ENCODE data around the gene CAMK1D. TPM values are rescaled to one million over a fixed set of nuclear protein-coding genes. Genes with fewer than 3 reads are reported as not detected.
"Not testable (repeated sequence)": the region's sequence is repeated elsewhere in the genome, so short reads cannot be mapped to it uniquely, and the experiment has no call there.

The CAMK1D gene
- total RNA-seq, 1 donor, result 11.2 TPM

GRCh38 chr10:12541446-12542067, 192.2 kb downstream of the CAMK1D start:
- Histone ChIP-seq H3K79me2 (ENCODE audit: insufficient read depth, low read length) (no peaks in the 10 kb centered on the region), H3K27me3 (ENCODE audit: insufficient read depth, low read length) (peaks cover 4% of the 10 kb centered on the region), H3K27ac (ENCODE audit: low read depth, low read length) (no peak overlapping the region), H2AFZ (ENCODE audit: low read length) (no peak overlapping the region), H3K36me3 (ENCODE audit: insufficient read depth, low read length) (no peaks in the 10 kb centered on the region), H3K4me3 (ENCODE audit: insufficient read depth, low read length) (no peak overlapping the region), H3K9me3 (ENCODE audit: low read depth, low read length) (no peaks in the 10 kb centered on the region), H4K20me1 (ENCODE audit: insufficient read depth, low read length) (no peaks in the 10 kb centered on the region), H3K4me2 (ENCODE audit: insufficient read depth, low read length) (no peak overlapping the region), H3K4me1 (ENCODE audit: insufficient read depth, low read length) (no peaks in the 10 kb centered on the region)
- DNase-seq (ENCODE audit: insufficient read length, low spot score, missing footprints), result no peak
- TF ChIP-seq CTCF (IDR thresholded peaks at IDR 0.05; ENCODE audit: extremely low read depth, low read depth, low read length), result no peak

GRCh38 chr10:12542133-12542670, 192.9 kb downstream of the CAMK1D start:
- peaks cover 4% of the 10 kb centered on the region for H3K27me3 ChIP-seq (ENCODE audit: insufficient read depth, low read length)
- no peak overlapping the region for H3K4me2 ChIP-seq (ENCODE audit: insufficient read depth, low read length)
- no peaks in the 10 kb centered on the region for H3K9me3 ChIP-seq (ENCODE audit: low read depth, low read length)
- DNase-seq (ENCODE audit: insufficient read length, low spot score, missing footprints), result no peak
- no peak for TF ChIP-seq CTCF (IDR thresholded peaks at IDR 0.05; ENCODE audit: extremely low read depth, low read depth, low read length)
- no peak overlapping the region for H3K27ac ChIP-seq (ENCODE audit: low read depth, low read length)
- H3K4me3 ChIP-seq (ENCODE audit: insufficient read depth, low read length), result no peak overlapping the region
- no peaks in the 10 kb centered on the region for H3K36me3 ChIP-seq (ENCODE audit: insufficient read depth, low read length)
- no peaks in the 10 kb centered on the region for H3K79me2 ChIP-seq (ENCODE audit: insufficient read depth, low read length)
- no peak overlapping the region for H2AFZ ChIP-seq (ENCODE audit: low read length)
- no peaks in the 10 kb centered on the region for H4K20me1 ChIP-seq (ENCODE audit: insufficient read depth, low read length)
- no peaks in the 10 kb centered on the region for H3K4me1 ChIP-seq (ENCODE audit: insufficient read depth, low read length)

- no peaks in the 10 kb centered on the region for H3K36me3 ChIP-seq (ENCODE audit: insufficient read depth, low read length)
These were observed 194.2 kb downstream of the CAMK1D start for GRCh38 chr10:12543589-12543988.

GRCh38 chr10:12546160-12546802, 196.9 kb downstream of the CAMK1D start:
- not testable (repeated sequence) for H3K36me3 ChIP-seq (ENCODE audit: insufficient read depth, low read length); H3K79me2 ChIP-seq (ENCODE audit: insufficient read depth, low read length); H3K4me3 ChIP-seq (ENCODE audit: insufficient read depth, low read length); H3K27me3 ChIP-seq (ENCODE audit: insufficient read depth, low read length); H4K20me1 ChIP-seq (ENCODE audit: insufficient read depth, low read length); H3K9me3 ChIP-seq (ENCODE audit: low read depth, low read length); H2AFZ ChIP-seq (ENCODE audit: low read length); DNase-seq (ENCODE audit: insufficient read length, low spot score, missing footprints); H3K4me1 ChIP-seq (ENCODE audit: insufficient read depth, low read length); H3K27ac ChIP-seq (ENCODE audit: low read depth, low read length); H3K4me2 ChIP-seq (ENCODE audit: insufficient read depth, low read length)

More at GRCh38 chr10:12543589-12543988, 194.2 kb downstream of the CAMK1D start:
- DNase-seq (ENCODE audit: insufficient read length, low spot score, missing footprints), result no peak
- TF ChIP-seq CTCF (IDR thresholded peaks at IDR 0.05; ENCODE audit: extremely low read depth, low read depth, low read length), result no peak
- Histone ChIP-seq H3K9me3 (ENCODE audit: low read depth, low read length) (no peaks in the 10 kb centered on the region), H3K4me2 (ENCODE audit: insufficient read depth, low read length) (no peak overlapping the region), H3K4me3 (ENCODE audit: insufficient read depth, low read length) (no peak overlapping the region), H3K27me3 (ENCODE audit: insufficient read depth, low read length) (peaks cover 4% of the 10 kb centered on the region), H4K20me1 (ENCODE audit: insufficient read depth, low read length) (no peaks in the 10 kb centered on the region), H3K79me2 (ENCODE audit: insufficient read depth, low read length) (no peaks in the 10 kb centered on the region), H3K4me1 (ENCODE audit: insufficient read depth, low read length) (no peaks in the 10 kb centered on the region), H2AFZ (ENCODE audit: low read length) (no peak overlapping the region), H3K27ac (ENCODE audit: low read depth, low read length) (no peak overlapping the region)

All from osteoblast (primary cell).